GDM1 (cell line): ENCODE results near the gene CCDC102B.
"Not testable (repeated sequence)": the region's sequence is repeated elsewhere in the genome, so short reads cannot be mapped to it uniquely, and the experiment has no call there.

Source experiments
- DNase-seq: peaks from one replicate; lab custom pipeline; 2025; lab: John Stamatoyannopoulos, UW

CCDC102B gene

GRCh38 chr18:68797871-68798270, at the start of gene CCDC102B:
CCDC102B (plus strand) TSS chr18:68798080; CDS start chr18:68836764, 38,684 bp downstream.
- DNase-seq: no peak

GRCh38 chr18:68757126-68757525, 40.8 kb upstream of the CCDC102B start:
- DNase-seq: no peak

GRCh38 chr18:68759308-68759707, 38.6 kb upstream of the CCDC102B start:
- DNase-seq: no peak

- no peak for DNase-seq
Observed at GRCh38 chr18:68763083-68763482, 34.8 kb upstream of the CCDC102B start.

GRCh38 chr18:68764016-68764415, 33.9 kb upstream of the CCDC102B start:
- DNase-seq: no peak

- no peak for DNase-seq
Observed at GRCh38 chr18:68766433-68766832, 31.4 kb upstream of the CCDC102B start.

GRCh38 chr18:68769461-68769860, 28.4 kb upstream of the CCDC102B start:
- no peak for DNase-seq

- DNase-seq: no peak
Observed at GRCh38 chr18:68772268-68772667, 25.6 kb upstream of the CCDC102B start.

GRCh38 chr18:68778280-68778886, 19.5 kb upstream of the CCDC102B start:
- no peak for DNase-seq

- DNase-seq: no peak
Observed at GRCh38 chr18:68779169-68779568, 18.7 kb upstream of the CCDC102B start.

- DNase-seq: no peak
Observed at GRCh38 chr18:68780802-68781635, 16.9 kb upstream of the CCDC102B start.

- DNase-seq: no peak
Observed at GRCh38 chr18:68783506-68783905, 14.4 kb upstream of the CCDC102B start.

- no peak for DNase-seq
Observed at GRCh38 chr18:68784071-68784470, 13.8 kb upstream of the CCDC102B start.

- DNase-seq: not testable (repeated sequence)
Observed at GRCh38 chr18:68790290-68790689, 7.6 kb upstream of the CCDC102B start.

GRCh38 chr18:68791801-68792200, 6.1 kb upstream of the CCDC102B start:
- no peak for DNase-seq

GRCh38 chr18:68793951-68794350, 3.9 kb upstream of the CCDC102B start:
- DNase-seq: no peak

- DNase-seq: no peak
Observed at GRCh38 chr18:68796936-68797690, 767 bp upstream of the CCDC102B start.

GRCh38 chr18:68800075-68800474, 2.2 kb downstream of the CCDC102B start:
- no peak for DNase-seq

GRCh38 chr18:68803356-68803755, 5.5 kb downstream of the CCDC102B start:
- no peak for DNase-seq

GRCh38 chr18:68817584-68817983, 19.7 kb downstream of the CCDC102B start:
- no peak for DNase-seq

- no peak for DNase-seq
Observed at GRCh38 chr18:68818584-68818983, 20.7 kb downstream of the CCDC102B start.

GRCh38 chr18:68822926-68823325, 25.0 kb downstream of the CCDC102B start:
- no peak for DNase-seq

- DNase-seq: no peak
Observed at GRCh38 chr18:68826121-68826520, 28.2 kb downstream of the CCDC102B start.
